Fibroblast of the aortic adventitia (primary cell): ENCODE data around the gene UAP1L1. TPM values are rescaled to one million over a fixed set of nuclear protein-coding genes. Genes with fewer than 3 reads are reported as not detected.
"Not testable (repeated sequence)": the region's sequence is repeated elsewhere in the genome, so short reads cannot be mapped to it uniquely, and the experiment has no call there.

Experiments
- DNase-seq: peaks from one replicate; pipeline ENCODE4 v3.0.0-alpha.2; 2010; ENCODE audit warnings: low read depth
- H3K4me3 ChIP-seq: 2 replicates; pipeline ENCODE4 v1.5.1; 2011; ENCODE audit warnings: low read depth, mild to moderate bottlenecking, control low read depth, low read length, moderate library complexity
- total RNA-seq: library from RNA; depleted of rRNA; stranded (reverse); fragments of >200 nt; gene quantifications from 2 replicates; pipeline ENCODE4 v1.2.3, GENCODE V29; 2012; ENCODE audit warnings: low replicate concordance
- TF ChIP-seq, protein P1 (sequence below): IDR thresholded peaks from 2 replicates; pipeline ENCODE4 v1.5.1; 2011; ENCODE audit warnings: mild to moderate bottlenecking, low read length, control low read depth, inconsistent platforms; ENCODE audit not compliant: insufficient read depth

UAP1L1 gene
- total RNA-seq, 1 donor, result 12.7 TPM

DNA sequence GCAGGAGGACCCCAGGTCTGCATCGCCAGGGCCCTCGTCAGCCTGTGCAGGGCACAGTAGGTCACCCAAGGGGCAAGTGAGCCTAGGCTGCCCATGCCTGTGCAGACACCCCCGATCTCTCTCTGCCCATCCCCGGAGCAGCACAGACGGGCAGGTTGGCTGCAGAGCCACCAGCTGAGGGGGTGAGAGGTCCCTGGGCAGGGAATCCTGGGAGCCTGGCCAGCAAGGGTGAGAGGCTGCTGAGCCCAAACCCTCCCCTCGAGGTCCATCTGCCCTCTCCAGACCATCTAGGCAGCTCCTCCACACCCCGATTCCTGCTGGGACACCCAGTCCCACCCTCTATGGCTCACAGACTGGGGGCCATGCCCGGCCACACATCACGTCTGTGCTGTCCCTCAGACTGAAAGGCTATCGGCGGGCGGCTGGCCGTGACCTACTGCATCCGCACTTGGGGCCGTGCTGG is 40.0 kb downstream of the UAP1L1 start:
- DNase-seq, result no peak
- TF ChIP-seq, protein P1, sequence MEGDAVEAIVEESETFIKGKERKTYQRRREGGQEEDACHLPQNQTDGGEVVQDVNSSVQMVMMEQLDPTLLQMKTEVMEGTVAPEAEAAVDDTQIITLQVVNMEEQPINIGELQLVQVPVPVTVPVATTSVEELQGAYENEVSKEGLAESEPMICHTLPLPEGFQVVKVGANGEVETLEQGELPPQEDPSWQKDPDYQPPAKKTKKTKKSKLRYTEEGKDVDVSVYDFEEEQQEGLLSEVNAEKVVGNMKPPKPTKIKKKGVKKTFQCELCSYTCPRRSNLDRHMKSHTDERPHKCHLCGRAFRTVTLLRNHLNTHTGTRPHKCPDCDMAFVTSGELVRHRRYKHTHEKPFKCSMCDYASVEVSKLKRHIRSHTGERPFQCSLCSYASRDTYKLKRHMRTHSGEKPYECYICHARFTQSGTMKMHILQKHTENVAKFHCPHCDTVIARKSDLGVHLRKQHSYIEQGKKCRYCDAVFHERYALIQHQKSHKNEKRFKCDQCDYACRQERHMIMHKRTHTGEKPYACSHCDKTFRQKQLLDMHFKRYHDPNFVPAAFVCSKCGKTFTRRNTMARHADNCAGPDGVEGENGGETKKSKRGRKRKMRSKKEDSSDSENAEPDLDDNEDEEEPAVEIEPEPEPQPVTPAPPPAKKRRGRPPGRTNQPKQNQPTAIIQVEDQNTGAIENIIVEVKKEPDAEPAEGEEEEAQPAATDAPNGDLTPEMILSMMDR, result no peak
- no peak overlapping the region for H3K4me3 ChIP-seq

DNA sequence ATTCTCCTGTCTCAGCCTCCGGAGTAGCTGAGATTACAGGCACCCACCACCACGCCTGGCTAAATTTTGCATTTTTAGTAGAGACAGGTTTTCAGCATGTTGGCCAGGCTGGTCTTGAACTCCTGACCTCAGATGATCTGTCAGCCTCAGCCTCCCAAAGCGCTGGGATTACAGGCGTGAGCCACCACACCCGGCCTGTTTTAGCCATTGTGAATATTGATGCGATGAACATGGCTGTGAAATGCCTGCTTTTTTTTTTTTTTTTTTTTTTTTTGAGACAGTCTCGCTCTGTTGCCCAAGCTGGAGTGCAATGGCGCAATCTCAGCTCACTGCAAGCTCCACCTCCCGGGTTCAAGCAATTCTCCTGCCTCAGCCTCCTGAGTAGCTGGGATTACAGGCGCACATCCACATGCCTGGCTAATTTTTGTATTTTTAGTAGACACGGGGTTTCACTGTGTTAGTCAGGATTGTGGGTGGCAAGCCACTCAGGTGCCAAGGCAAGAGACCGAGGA is 40.8 kb downstream of the UAP1L1 start:
- DNase-seq, H3K4me3 ChIP-seq: not testable (repeated sequence)

DNA sequence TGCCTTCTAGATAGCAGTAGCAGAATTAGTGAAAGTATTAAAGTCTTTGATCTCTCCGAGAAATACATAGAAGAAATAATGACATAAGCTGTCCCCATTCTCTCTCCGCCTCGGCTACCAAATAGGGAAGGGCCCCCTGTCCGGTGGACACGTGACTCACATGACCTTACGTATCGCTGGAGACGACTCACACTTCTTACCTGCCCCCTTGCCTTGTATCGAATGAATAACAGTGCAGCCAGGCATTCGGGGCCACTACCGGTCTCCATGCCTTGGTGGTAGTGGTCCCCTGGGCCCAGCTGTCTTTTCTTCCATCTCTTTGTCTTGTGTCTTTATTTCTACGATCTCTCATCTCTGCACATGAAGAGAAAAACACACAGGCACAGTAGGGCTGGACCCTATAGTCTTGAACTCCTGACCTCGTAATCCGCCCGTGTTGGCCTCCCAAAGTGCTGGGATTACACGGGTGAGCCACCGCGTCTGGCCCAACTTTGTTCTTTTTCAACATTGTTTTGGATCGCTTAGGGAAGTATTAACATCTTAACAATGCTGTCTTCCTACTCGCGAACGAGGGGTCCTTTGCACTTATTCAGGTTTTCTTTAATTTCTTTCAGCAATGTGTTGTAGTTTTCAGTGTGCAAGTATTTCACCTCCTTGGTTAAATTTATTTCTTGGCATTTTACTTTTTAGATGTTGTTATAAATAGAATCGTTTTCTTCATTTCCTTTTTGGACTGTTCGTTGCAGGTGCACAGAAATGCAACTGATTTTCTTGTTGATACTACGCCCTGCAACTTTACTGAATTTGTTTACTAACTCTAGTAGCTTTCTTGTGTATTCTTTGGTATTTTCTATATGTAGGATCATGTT is 44.8 kb downstream of the UAP1L1 start:
- not testable (repeated sequence) for H3K4me3 ChIP-seq, DNase-seq

DNA sequence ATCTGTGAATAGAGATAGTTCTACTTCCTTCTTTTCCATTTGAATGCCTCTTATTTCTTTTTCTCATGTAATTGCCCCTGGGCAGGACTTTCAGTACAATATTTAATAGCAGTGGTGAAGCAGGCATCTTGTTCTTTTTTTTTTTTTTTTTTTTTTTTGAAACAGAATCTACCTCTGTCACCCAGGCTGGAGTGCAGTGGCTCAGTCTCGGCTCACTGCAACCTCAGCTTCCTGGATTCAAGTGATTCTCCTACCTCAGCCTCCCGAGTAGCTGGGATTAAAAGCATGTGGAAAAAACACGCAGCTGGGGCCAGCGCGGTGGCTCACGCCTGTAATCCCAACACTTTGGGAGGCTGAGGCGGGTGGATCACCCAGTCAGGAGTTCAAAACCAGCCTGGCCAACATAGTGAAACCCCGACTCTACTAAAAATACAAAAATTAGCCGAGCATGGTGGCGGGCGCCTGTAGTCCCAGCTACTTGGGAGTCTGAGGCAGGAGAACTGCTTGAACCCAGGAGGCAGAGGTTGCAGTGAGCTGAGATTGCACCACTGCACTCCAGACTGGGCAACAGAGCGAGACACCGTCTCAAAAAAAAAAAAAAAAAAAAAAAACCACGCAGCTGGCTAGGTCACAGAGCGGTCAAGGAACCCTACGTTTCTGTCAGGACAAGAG is 45.6 kb downstream of the UAP1L1 start:
- DNase-seq, H3K4me3 ChIP-seq: not testable (repeated sequence)

DNA sequence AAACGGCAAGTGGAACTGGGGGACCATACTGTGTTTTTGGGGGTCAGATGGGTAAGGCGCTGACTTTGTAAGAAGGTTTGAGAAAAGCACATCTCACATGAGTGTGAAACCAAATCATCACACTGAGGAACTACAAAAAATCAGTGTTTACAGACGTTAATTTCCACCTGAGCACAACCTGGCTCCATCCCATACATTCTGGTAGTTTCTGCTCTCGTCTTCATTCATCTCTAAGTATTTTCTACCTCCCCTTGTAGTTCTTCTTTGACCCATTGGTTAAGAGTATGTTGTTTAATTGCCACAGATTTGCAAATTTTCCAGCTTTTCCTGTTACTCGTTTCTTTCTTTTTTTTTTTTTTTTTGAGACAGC is 46.1 kb downstream of the UAP1L1 start:
- TF ChIP-seq, protein P1, result no peak
- no peak overlapping the region for H3K4me3 ChIP-seq
- DNase-seq, result no peak

DNA sequence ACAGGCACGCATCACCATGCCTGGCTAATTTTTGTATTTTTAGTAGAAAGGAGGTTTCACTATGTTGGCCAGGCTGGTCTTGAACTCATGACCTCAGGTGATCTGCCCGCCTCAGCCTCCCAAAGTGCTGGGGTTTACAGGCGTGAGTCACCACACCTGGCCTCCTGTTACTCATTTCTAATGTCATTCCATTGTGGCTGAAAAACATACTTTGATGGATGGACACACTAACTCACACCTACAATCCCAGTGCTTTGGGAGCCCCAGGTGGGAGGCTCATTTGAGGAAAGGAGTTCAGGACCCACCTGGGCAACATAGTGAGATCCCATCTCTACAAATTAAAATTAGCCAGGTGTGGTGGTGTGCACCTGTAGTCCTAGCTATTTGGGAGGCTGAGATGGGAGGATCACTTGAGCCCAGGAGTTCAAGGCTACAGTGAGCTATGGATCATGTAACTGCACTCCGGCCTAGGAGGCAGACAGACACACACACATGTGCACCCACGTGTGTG is 46.7 kb downstream of the UAP1L1 start:
- not testable (repeated sequence) for H3K4me3 ChIP-seq, DNase-seq

DNA sequence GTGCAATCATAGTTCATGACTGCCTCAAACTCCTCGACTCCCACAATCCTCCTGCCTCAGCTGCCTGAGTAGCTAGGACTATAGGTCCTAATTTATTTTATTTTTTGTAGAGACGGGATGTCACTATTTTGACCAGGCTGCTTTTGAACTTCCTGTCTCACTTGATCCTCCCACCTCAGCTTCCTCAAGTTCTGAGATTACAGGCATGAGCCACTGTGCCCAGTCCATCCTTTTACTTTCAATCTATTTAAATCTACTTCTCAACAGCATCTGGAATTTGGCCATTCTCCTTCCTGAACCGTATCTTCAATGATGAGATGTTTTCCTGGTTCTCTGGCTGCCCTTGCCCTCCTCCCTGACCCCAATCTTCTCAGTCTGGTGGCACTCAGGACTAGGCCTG is 49.5 kb downstream of the UAP1L1 start:
- TF ChIP-seq, protein P1, result no peak
- no peak for DNase-seq
- peak overlapping the region; percentile 81 for H3K4me3 ChIP-seq

DNA sequence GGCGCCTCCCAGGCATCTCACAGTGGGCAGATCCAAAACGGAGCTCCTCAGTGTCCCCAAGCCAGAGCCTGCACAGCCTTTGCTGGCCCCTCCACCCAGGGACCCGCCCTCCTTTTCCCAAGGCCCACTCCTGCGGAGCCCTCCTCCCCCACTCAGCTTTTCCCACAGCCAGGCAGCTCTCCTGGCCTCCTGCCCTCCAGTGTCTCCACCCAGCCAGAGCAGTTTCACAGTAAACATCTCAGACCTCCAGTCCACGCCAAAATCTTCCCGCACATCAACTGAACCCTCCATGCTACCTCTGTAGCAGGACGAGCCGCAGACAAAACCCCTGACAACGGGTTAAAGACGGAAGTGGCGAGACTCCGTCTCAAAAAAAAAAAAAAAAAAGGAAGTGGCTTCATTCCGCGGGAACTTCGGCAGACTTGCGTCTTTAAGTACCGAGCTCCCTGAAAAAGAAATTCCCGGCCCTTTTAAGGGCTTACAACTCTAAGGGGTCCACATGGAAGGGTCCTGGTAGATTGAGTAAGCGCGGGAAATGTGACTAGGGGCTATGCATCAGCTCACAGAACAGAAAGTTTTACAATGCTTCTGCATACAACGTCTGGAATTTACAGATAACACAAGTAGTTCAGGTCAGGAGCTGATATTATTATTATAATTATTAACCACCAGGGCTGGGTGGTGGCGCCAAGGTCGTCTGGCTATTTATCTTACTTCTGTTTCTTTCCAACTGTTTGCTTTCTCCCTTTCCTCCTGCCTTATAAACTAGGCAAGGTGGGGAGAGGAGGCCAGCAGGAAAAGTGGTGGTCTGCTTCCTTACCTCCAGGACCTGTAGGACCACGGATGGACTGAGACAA is 50.2 kb downstream of the UAP1L1 start:
- peak overlapping the region; percentile 81 for H3K4me3 ChIP-seq
- DNase-seq, result peak; percentile 48
- TF ChIP-seq, protein P1, result no peak
